HCT116 (cell line): Measurements from ENCODE around the gene GPR62. TPM values are rescaled to one million over a fixed set of nuclear protein-coding genes. Genes with fewer than 3 reads are reported as not detected.

ENCODE experiments used
- ATAC-seq: fragments of 200-7000 bp; cut with Tn5 transposase; 2 replicates; pipeline ENCODE4 v1.9.1; 2020; ENCODE audit warnings: mild to moderate bottlenecking, moderate library complexity
- BruUV-seq: library from RNA; stranded (reverse); fragments of 400-500 nt; replicated peaks from 2 replicates; lab custom pipeline; 2021; lab: Mats Ljungman, UMichigan
- CTCF ChIA-PET: fragments of 300-600 bp; sonication (Branson Sonifier 250); formaldehyde crosslinking; loops from one replicate; lab custom pipeline; 2021; ENCODE audit warnings: antibody characterized with exemption; lab: Charles Lee
- POLR2A ChIA-PET: fragments of 300-600, 350-600 bp; sonication (Branson Sonifier 250); formaldehyde crosslinking; loops from one replicate; lab custom pipeline; 2021; ENCODE audit warnings: antibody characterized with exemption; lab: Charles Lee
- RAD21 ChIA-PET, 2 experiments: fragments of 300-600 bp; sonication (Branson Sonifier 250); formaldehyde crosslinking; loops; one replicate each; lab custom pipeline; 2023; ENCODE audit warnings: low total read pairs in 2 of 2; ENCODE audit not compliant: uncharacterized antibody in 2 of 2, unreplicated experiment in 2 of 2, low non-redundant PET in 1 of 2; lab: Charles Lee
- DNase-seq: peaks from one replicate; pipeline ENCODE4 v3.0.0-alpha.2; 2010; ENCODE audit warnings: low read depth, low spot score
- H2AFZ ChIP-seq: fragments of 200-600 bp; shearing (Covaris generic), sonication (generic); 2 replicates; pipeline ENCODE4 v1.6.1; 2017; ENCODE audit warnings: low read depth, mixed run types, mixed read lengths, antibody characterized with exemption, low read length; ENCODE audit not compliant: poor library complexity, severe bottlenecking
- H3K27ac ChIP-seq: 2 replicates; pipeline ENCODE4 v1.5.1; 2012; ENCODE audit warnings: low read depth, low read length
- H3K27me3 ChIP-seq: fragments of 200-600 bp; sonication (generic); 2 replicates; pipeline ENCODE4 v1.6.1; 2016; ENCODE audit warnings: mixed run types, low read length, mixed read lengths; ENCODE audit not compliant: insufficient read depth
- H3K36me3 ChIP-seq, 2 experiments: fragments of 200-500 bp in 1 of 2; fragments of 200-600 bp in 1 of 2; sonication (Bioruptor generic) in 1 of 2; sonication (generic) in 1 of 2; 2 replicates each; pipeline versions ENCODE4 v1.5.1 to v1.6.1; 2014 to 2016; ENCODE audit warnings: low read length in 2 of 2, inconsistent platforms in 1 of 2, mixed read lengths in 1 of 2, mixed run types in 1 of 2; ENCODE audit not compliant: insufficient read depth in 2 of 2, control insufficient read depth in 1 of 2
- H3K4me1 ChIP-seq, 2 experiments: fragments of 200-600 bp in 1 of 2; sonication (generic) in 1 of 2; 2 replicates each; pipeline versions ENCODE4 v1.5.1 to v1.6.1; 2012 to 2017; ENCODE audit warnings: low read length in 2 of 2, inconsistent platforms in 1 of 2, mild to moderate bottlenecking in 1 of 2, mixed read lengths in 1 of 2, mixed run types in 1 of 2, moderate library complexity in 1 of 2; ENCODE audit not compliant: insufficient read depth in 2 of 2, control insufficient read depth in 1 of 2
- H3K4me2 ChIP-seq: fragments of 200-600 bp; sonication (generic); 2 replicates; pipeline ENCODE4 v1.6.1; 2017; ENCODE audit warnings: mixed run types, low read length, mixed read lengths
- H3K4me3 ChIP-seq, 2 experiments: fragments of 200-600 bp in 1 of 2; sonication (generic) in 1 of 2; replicated peaks in 1 of 2; 2 replicates each; pipeline ENCODE4 v1.5.1; 2011 to 2016; ENCODE audit warnings: low read length in 2 of 2, control low read depth in 1 of 2, low read depth in 1 of 2, mild to moderate bottlenecking in 1 of 2, mixed read lengths in 1 of 2, mixed run types in 1 of 2
- H3K79me2 ChIP-seq: fragments of 200-600 bp; sonication (generic); 2 replicates; pipeline ENCODE4 v1.6.1; 2017; ENCODE audit warnings: mild to moderate bottlenecking, mixed run types, low read length, moderate library complexity, mixed read lengths; ENCODE audit not compliant: insufficient read depth
- H3K9ac ChIP-seq: fragments of 200-600 bp; sonication (generic); 2 replicates; pipeline ENCODE4 v1.6.1; 2016; ENCODE audit warnings: low read length, mixed read lengths
- H3K9me2 ChIP-seq: fragments of 200-600 bp; sonication (generic), shearing (Covaris generic); 2 replicates; pipeline ENCODE4 v1.6.1; 2017; ENCODE audit warnings: mixed run types, mild to moderate bottlenecking, moderate library complexity; ENCODE audit not compliant: insufficient read depth
- H3K9me3 ChIP-seq, 2 experiments: fragments of 200-500 bp in 1 of 2; fragments of 200-600 bp in 1 of 2; sonication (Bioruptor generic) in 1 of 2; sonication (generic) in 1 of 2; 2 replicates each; pipeline ENCODE4 v1.6.1; 2014 to 2017; ENCODE audit warnings: low read length in 2 of 2, mixed read lengths in 2 of 2, inconsistent platforms in 1 of 2, low read depth in 1 of 2, mild to moderate bottlenecking in 1 of 2, mixed run types in 1 of 2, moderate library complexity in 1 of 2; ENCODE audit not compliant: control insufficient read depth in 1 of 2, insufficient read depth in 1 of 2
- H4K20me1 ChIP-seq: fragments of 200-600 bp; sonication (generic), shearing (Covaris generic); 2 replicates; pipeline ENCODE4 v1.6.1; 2017; ENCODE audit warnings: mixed run types, mild to moderate bottlenecking, moderate library complexity; ENCODE audit not compliant: insufficient read depth
- CBX3 ChIP-seq: IDR thresholded peaks from 2 replicates; pipeline ENCODE4 v1.6.1; 2012; ENCODE audit warnings: low read depth
- EGR1 ChIP-seq: IDR thresholded peaks from 2 replicates; pipeline ENCODE4 v1.6.1; 2012; ENCODE audit warnings: low read depth
- POLR2AphosphoS5 ChIP-seq: IDR thresholded peaks from 2 replicates; pipeline ENCODE4 v1.6.1; 2011; ENCODE audit warnings: mild to moderate bottlenecking, low read depth, low read length, moderate library complexity
- SIN3A ChIP-seq: IDR thresholded peaks from 2 replicates; pipeline ENCODE4 v1.6.1; 2012; ENCODE audit warnings: low read depth
- ZNF274 ChIP-seq: fragments of 200-500 bp; sonication (Bioruptor generic); IDR thresholded peaks from 2 replicates; pipeline ENCODE4 v1.6.1; 2014; ENCODE audit warnings: mild to moderate bottlenecking, low read depth, low read length, inconsistent platforms
- intact Hi-C: fragments of 100-400 bp; cut with micrococcal nuclease; formaldehyde crosslinking; loops from 2 replicates; pipeline ENCODE4 v1.10.0; 2022
- total RNA-seq: library from RNA; stranded (reverse); gene quantifications from one replicate; pipeline ENCODE4 v1.2.1, GENCODE V29; 2021; ENCODE audit not compliant: unreplicated experiment
- TF ChIP-seq, protein P1 (sequence below), 3 experiments: fragments of 200-600 bp in 1 of 3; sonication (generic) in 1 of 3; IDR thresholded peaks in 2 of 3; conservative IDR thresholded peaks in 1 of 3; 2 replicates each; pipeline ENCODE4 v1.5.1; 2012 to 2017; ENCODE audit warnings: low read depth in 2 of 3, low read length in 2 of 3, antibody characterized with exemption in 1 of 3, borderline replicate concordance in 1 of 3, control low read depth in 1 of 3, mild to moderate bottlenecking in 1 of 3, mixed read lengths in 1 of 3, mixed run types in 1 of 3, moderate library complexity in 1 of 3; ENCODE audit not compliant: insufficient read depth in 1 of 3

The GPR62 gene
- total RNA-seq, 1 experiment from 2014 or later, result not detected

DNA sequence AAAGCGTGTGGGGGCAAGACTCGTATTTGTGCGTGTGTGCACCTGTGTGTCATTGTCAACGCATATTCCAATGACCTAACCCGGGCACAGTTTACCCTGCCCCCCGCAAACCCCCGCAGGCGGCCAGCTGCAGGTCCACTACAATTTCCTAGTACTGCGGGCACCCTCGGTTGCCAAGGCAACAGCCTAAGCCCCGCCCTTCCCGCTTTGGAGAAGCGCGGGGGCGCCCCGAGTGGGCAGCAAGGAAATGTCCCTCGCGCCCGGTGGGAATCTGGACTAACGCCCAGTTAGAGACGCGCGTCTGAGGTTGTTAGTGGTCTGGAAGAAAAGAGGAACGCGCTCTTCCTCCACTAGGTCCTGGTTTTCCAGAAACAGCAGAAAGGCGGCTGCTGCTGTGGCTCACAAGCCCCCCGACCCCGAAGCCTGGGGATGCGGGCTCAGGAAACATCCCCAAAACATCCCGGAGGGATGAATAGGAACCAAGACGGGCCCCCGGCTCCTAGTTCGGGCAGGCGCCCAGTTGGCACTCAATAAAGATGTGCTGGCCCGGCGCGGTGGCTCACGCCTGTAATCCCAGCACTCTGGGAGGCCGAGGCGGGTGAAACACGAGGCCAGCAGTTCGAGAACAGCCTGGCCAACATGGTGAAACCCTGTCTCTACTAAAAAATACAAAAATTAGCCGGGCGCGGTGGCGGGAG lies 20.8 kb downstream of the GPR62 start:
- Histone ChIP-seq H3K4me3 (peak overlapping the region; percentile 93 to 99), H2AFZ (no peak overlapping the region), H3K36me3 (peaks cover 3 to 8% of the 10 kb centered on the region in 2 experiments; a peak in 2 of 4 replicates), H3K4me2 (peak overlapping the region; percentile 91), H3K27me3 (no peaks in the 10 kb centered on the region)
- POLR2A ChIA-PET, result interaction anchor here (1.0 to 1.4 kb wide), 2 partner anchors 33 to 34 kb away, joined by 3 to 4 read pairs; partner anchors contain the start of genes PARP3 and RRP9
- intact Hi-C loops, result no loop called here
- CTCF ChIA-PET, result interaction anchor here (1.5 kb wide), 1 partner anchor 15 kb away, joined by 3 read pairs; no protein-coding TSS in a partner anchor
- ATAC-seq, result peak; percentile 16; the same call in 1 of the 2 replicates
- TF ChIP-seq CBX3 (no peak), POLR2AphosphoS5 (no peak), EGR1 (no peak), SIN3A (no peak), ZNF274 (no peak)
- TF ChIP-seq, protein P1, sequence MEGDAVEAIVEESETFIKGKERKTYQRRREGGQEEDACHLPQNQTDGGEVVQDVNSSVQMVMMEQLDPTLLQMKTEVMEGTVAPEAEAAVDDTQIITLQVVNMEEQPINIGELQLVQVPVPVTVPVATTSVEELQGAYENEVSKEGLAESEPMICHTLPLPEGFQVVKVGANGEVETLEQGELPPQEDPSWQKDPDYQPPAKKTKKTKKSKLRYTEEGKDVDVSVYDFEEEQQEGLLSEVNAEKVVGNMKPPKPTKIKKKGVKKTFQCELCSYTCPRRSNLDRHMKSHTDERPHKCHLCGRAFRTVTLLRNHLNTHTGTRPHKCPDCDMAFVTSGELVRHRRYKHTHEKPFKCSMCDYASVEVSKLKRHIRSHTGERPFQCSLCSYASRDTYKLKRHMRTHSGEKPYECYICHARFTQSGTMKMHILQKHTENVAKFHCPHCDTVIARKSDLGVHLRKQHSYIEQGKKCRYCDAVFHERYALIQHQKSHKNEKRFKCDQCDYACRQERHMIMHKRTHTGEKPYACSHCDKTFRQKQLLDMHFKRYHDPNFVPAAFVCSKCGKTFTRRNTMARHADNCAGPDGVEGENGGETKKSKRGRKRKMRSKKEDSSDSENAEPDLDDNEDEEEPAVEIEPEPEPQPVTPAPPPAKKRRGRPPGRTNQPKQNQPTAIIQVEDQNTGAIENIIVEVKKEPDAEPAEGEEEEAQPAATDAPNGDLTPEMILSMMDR (IDR thresholded peaks at IDR 0.05 in 2 of 3, conservative IDR thresholded peaks at IDR 0.05 in 1 of 3; ENCODE audit: borderline replicate concordance in 1 of 3, insufficient read depth in 1 of 3, low read depth in 2 of 3, low read length in 2 of 3), result peak in 1 of 3 experiments; percentile 24; a peak in 2 of 6 replicates
- TF ChIP-seq, all 23 proteins: peak for 1
- DNase-seq, result no peak
- TSS peak; percentile 78 for BruUV-seq
- Histone ChIP-seq H3K27ac (no peak overlapping the region; the same call in 1 of the 2 replicates), H3K79me2 (peaks cover 32% of the 10 kb centered on the region), H3K9ac (peak overlapping the region; percentile 100), H3K4me1 (peaks cover 17 to 37% of the 10 kb centered on the region in 2 experiments), H3K9me3 (no peaks in the 10 kb centered on the region), H4K20me1 (no peaks in the 10 kb centered on the region), H3K9me2 (no peaks in the 10 kb centered on the region)
- RAD21 ChIA-PET, result interaction anchor here in 1 of 2 experiments (0.9 kb wide), 1 partner anchor 33 kb away, joined by 4 read pairs; no protein-coding TSS in a partner anchor
